Neural progenitor cell (in vitro differentiated cells): ENCODE results near the gene EXOC6B.

Source experiments
- EZH2 ChIP-seq: fragments of 200-600 bp; sonication (generic); IDR thresholded peaks from 2 replicates; pipeline ENCODE4 v1.6.1; 2017; ENCODE audit warnings: antibody characterized with exemption, mild to moderate bottlenecking, moderate library complexity
- TF ChIP-seq, protein P1 (sequence below): fragments of 200-600 bp; sonication (generic); IDR thresholded peaks from 2 replicates; pipeline ENCODE4 v1.5.1; 2017; ENCODE audit warnings: antibody characterized with exemption, mild to moderate bottlenecking

DNA sequence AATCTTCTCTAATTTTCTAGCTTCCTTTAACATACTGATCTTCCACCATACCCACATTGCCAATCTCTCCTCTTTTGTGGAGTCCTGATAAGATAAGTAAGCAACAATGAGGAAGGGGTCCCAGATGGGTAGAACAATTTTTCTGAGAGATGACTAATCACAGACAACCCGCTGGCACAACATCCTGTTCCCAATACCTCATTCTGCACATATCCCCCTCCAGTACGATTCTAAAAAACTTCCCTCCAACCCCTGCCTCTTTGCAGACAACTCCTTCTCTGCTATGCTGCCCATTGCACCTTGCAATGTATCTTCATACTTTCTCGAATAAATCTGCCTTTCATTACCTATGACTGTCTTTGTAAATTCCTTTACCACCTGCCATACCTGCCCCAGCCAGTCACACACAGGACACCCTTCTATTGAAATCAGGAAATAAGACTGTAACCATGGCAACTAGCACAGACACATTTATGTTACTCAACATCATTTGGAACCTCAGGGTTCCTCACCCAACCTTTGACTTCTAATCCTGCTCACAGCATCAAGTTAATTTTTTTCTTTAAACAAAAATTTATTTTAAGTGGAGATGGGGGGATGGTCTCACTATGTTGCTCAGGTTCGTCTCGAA, 7.4 kb upstream of the EXOC6B start:
- TF ChIP-seq, protein P1, sequence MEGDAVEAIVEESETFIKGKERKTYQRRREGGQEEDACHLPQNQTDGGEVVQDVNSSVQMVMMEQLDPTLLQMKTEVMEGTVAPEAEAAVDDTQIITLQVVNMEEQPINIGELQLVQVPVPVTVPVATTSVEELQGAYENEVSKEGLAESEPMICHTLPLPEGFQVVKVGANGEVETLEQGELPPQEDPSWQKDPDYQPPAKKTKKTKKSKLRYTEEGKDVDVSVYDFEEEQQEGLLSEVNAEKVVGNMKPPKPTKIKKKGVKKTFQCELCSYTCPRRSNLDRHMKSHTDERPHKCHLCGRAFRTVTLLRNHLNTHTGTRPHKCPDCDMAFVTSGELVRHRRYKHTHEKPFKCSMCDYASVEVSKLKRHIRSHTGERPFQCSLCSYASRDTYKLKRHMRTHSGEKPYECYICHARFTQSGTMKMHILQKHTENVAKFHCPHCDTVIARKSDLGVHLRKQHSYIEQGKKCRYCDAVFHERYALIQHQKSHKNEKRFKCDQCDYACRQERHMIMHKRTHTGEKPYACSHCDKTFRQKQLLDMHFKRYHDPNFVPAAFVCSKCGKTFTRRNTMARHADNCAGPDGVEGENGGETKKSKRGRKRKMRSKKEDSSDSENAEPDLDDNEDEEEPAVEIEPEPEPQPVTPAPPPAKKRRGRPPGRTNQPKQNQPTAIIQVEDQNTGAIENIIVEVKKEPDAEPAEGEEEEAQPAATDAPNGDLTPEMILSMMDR, result no peak
- TF ChIP-seq EZH2, result no peak
